Measurements from ENCODE around the gene MBTD1. TPM values are rescaled to one million over a fixed set of nuclear protein-coding genes. Genes with fewer than 3 reads are reported as not detected.
"Not testable (repeated sequence)": the region's sequence is repeated elsewhere in the genome, so short reads cannot be mapped to it uniquely, and the experiment has no call there.

The MBTD1 gene
- total RNA-seq (10 to 100 TPM; 25.0 to 44.2 TPM), polyA plus RNA-seq (ENCODE audit: insufficient read length in 2 of 2) (10 to 100 TPM; 24.7 to 26.0 TPM)
- long read RNA-seq, donor 1, full-length matches to known transcripts: 1 of 1 reads
- long read RNA-seq, donor 1, partial matches to known transcripts: 0 of 1 reads
- long read RNA-seq, donor 1, other reads (novel, unspliced or antisense): 0 of 1 reads
- long read RNA-seq, donor 2: 0 reads
- long read RNA-seq, donor 3, partial matches to known transcripts: 20 of 20 reads
- long read RNA-seq, donor 3, other reads (novel, unspliced or antisense): 0 of 20 reads
- long read RNA-seq, donor 4: 0 reads

DNA sequence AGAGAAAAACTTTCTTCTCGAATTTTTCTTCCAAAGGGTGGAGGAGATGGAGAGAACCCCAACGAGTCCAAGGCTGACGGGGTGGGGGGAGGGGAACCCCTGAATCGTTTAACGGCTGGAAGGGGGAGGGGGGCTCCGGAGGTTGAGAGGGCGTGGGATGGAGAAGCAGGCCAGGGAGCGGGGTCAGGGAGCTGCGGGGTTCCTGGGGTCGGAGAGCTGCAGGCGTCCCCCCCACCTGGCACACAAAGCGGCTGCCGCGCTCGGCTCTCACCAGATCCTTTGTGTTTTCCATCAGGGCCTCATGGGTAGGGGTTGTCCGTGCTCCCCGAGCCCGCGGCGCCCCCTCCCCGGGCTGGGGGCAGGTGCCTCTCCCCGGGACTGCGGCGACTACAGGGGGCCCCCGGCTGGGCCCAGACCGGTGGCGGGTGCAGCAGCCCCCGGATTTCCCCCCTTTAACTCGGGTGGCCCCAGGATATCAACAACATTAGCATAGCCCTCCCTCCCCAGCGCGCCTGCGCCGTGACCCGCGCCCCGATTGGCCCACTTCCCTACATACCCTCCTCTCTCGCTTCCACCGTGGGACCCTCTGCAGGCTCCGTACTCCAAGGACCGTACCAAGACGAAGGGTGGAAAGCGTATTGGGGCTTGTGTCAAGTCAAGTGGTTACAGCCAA is at the start of gene MBTD1:
MBTD1 (minus strand) TSS at position 486 of the 673 bp plus-strand sequence. CDS start 34,888 bp downstream, outside the sequence.
- Histone ChIP-seq H3K27ac (ENCODE audit: low read depth, low read length) (peak within 1 kb of the TSS; percentile 98), H3K36me3 (ENCODE audit: control insufficient read depth, insufficient read depth, low read length) (peaks cover 4% of the 10 kb centered on the region), H3K4me1 (ENCODE audit: control insufficient read depth, insufficient read depth, low read length) (peaks cover 24% of the 10 kb centered on the region), H3K27me3 (ENCODE audit: control insufficient read depth, insufficient read depth, low read length) (no peaks in the 10 kb centered on the region), H3K9me3 (ENCODE audit: control insufficient read depth, insufficient read depth, low read length) (no peaks in the 10 kb centered on the region), H3K4me3 (ENCODE audit: low read depth, low read length) (peak within 1 kb of the TSS; percentile 81)
- 0% methylated on average over 22 of the region's 42 CpGs for WGBS (ENCODE audit: insufficient coverage)
- peak in 4 of 6 donors; percentile 11 to 99 (median 98) for DNase-seq (ENCODE audit: low read depth in 4 of 6, low spot score in 6 of 6)

DNA sequence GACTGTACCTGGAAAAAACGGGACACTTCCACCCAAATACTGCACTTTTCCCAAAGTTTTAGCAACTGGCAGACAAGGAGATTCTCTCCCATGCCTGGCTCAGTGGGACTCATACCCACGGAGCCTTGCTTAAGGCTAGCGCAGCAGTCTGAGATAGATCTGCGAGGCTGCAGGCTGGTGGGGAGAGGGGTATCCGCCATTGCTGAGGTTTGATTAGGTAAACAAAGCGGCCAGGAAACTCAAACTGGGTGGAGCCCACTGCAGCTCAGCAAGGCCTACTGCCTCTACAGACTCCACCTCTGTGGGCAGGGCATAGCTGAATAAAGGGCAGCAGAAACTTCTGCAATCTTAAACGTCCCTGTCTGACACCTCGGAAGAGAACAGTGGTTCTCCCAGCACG is 45.3 kb upstream of the MBTD1 start:
- Histone ChIP-seq H3K27ac (ENCODE audit: low read depth, low read length) (no peak overlapping the region), H3K4me3 (ENCODE audit: low read depth, low read length) (no peak overlapping the region), H3K4me1 (ENCODE audit: control insufficient read depth, insufficient read depth, low read length) (no peaks in the 10 kb centered on the region), H3K36me3 (ENCODE audit: control insufficient read depth, insufficient read depth, low read length) (no peaks in the 10 kb centered on the region), H3K9me3 (ENCODE audit: control insufficient read depth, insufficient read depth, low read length) (no peaks in the 10 kb centered on the region), H3K27me3 (ENCODE audit: control insufficient read depth, insufficient read depth, low read length) (no peaks in the 10 kb centered on the region)
- 88% methylated on average over 4 of the region's 9 CpGs for WGBS (ENCODE audit: insufficient coverage)
- no peak for DNase-seq (ENCODE audit: low read depth in 4 of 6, low spot score in 6 of 6)

DNA sequence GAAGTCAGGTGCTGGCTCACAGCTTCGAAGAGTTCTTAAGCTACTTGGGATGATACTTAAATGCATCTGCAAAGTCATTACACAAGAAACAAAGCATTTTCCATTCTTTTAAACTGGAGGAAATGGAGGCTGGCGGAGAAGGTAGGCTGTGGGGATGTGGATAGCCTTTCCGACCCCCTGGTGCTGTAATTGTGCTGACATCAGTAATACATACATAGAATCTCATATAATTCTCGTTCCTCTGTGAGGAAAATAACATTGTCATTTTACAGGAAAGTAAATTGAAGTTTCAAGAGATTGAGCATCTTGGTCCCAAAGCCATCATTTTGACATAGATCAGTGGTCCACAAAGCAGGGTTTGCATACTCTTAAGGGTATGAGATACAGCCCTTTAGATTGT is 40.0 kb upstream of the MBTD1 start:
- no peaks in the 10 kb centered on the region for H3K36me3 ChIP-seq (ENCODE audit: control insufficient read depth, insufficient read depth, low read length)
- H3K4me3 ChIP-seq (ENCODE audit: low read depth, low read length): no peak overlapping the region
- no peaks in the 10 kb centered on the region for H3K27me3 ChIP-seq (ENCODE audit: control insufficient read depth, insufficient read depth, low read length)
- WGBS (ENCODE audit: insufficient coverage): no CpG with 5 or more reads among the region's 4 CpGs
- H3K27ac ChIP-seq (ENCODE audit: low read depth, low read length): no peak overlapping the region
- no peaks in the 10 kb centered on the region for H3K4me1 ChIP-seq (ENCODE audit: control insufficient read depth, insufficient read depth, low read length)
- H3K9me3 ChIP-seq (ENCODE audit: control insufficient read depth, insufficient read depth, low read length): no peaks in the 10 kb centered on the region
- DNase-seq (ENCODE audit: low read depth in 4 of 6, low spot score in 6 of 6): peak in 1 of 6 donors; percentile 19

- Histone ChIP-seq H3K9me3 (ENCODE audit: control insufficient read depth, insufficient read depth, low read length) (no peaks in the 10 kb centered on the region), H3K27me3 (ENCODE audit: control insufficient read depth, insufficient read depth, low read length) (no peaks in the 10 kb centered on the region), H3K27ac (ENCODE audit: low read depth, low read length) (no peak overlapping the region), H3K4me3 (ENCODE audit: low read depth, low read length) (no peak overlapping the region), H3K4me1 (ENCODE audit: control insufficient read depth, insufficient read depth, low read length) (no peaks in the 10 kb centered on the region), H3K36me3 (ENCODE audit: control insufficient read depth, insufficient read depth, low read length) (no peaks in the 10 kb centered on the region)
- DNase-seq (ENCODE audit: low read depth in 4 of 6, low spot score in 6 of 6): peak; percentile 64 to 94 (median 73)
- WGBS (ENCODE audit: insufficient coverage): 68% methylated on average over 3 of the region's 10 CpGs
Measured at GRCh38 chr17:51298508-51299371, 38.9 kb upstream of the MBTD1 start.

GRCh38 chr17:51294338-51294737 is 34.5 kb upstream of the MBTD1 start:
- not testable (repeated sequence) for H3K4me1 ChIP-seq (ENCODE audit: control insufficient read depth, insufficient read depth, low read length); DNase-seq (ENCODE audit: low read depth in 4 of 6, low spot score in 6 of 6); H3K9me3 ChIP-seq (ENCODE audit: control insufficient read depth, insufficient read depth, low read length); H3K4me3 ChIP-seq (ENCODE audit: low read depth, low read length); H3K27me3 ChIP-seq (ENCODE audit: control insufficient read depth, insufficient read depth, low read length); H3K36me3 ChIP-seq (ENCODE audit: control insufficient read depth, insufficient read depth, low read length); H3K27ac ChIP-seq (ENCODE audit: low read depth, low read length)
- no CpG with 5 or more reads among the region's 2 CpGs for WGBS (ENCODE audit: insufficient coverage)

GRCh38 chr17:51289696-51290111 is 29.9 kb upstream of the MBTD1 start:
- no CpG with 5 or more reads among the region's 2 CpGs for WGBS (ENCODE audit: insufficient coverage)
- no peaks in the 10 kb centered on the region for H3K4me1 ChIP-seq (ENCODE audit: control insufficient read depth, insufficient read depth, low read length)
- DNase-seq (ENCODE audit: low read depth in 4 of 6, low spot score in 6 of 6): no peak
- no peak overlapping the region for H3K27ac ChIP-seq (ENCODE audit: low read depth, low read length)
- no peaks in the 10 kb centered on the region for H3K27me3 ChIP-seq (ENCODE audit: control insufficient read depth, insufficient read depth, low read length)
- peaks cover 17% of the 10 kb centered on the region for H3K36me3 ChIP-seq (ENCODE audit: control insufficient read depth, insufficient read depth, low read length)
- H3K4me3 ChIP-seq (ENCODE audit: low read depth, low read length): no peak overlapping the region
- H3K9me3 ChIP-seq (ENCODE audit: control insufficient read depth, insufficient read depth, low read length): no peaks in the 10 kb centered on the region

DNA sequence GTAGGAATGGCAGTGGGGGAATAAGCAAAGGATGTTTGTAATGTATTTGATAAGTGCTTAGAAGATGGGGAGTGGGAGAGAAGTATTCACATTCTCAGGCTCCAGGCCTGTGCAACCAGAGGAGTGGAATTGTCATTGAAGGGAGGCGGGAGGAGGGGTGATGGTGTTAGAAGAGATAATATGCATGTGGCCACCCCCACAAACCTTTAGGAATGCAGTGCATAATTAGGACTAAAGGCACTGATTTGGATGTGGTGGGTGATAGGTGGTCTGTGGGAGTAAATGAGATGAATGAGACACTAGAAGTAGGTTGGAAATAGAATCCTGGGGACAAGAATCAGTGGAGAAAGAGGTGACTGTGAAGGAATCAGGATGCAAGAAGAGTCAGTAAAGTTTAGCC is 27.6 kb upstream of the MBTD1 start:
- DNase-seq (ENCODE audit: low read depth in 4 of 6, low spot score in 6 of 6): no peak
- no CpG with 5 or more reads among the region's 1 CpG for WGBS (ENCODE audit: insufficient coverage)
- H3K27ac ChIP-seq (ENCODE audit: low read depth, low read length): no peak overlapping the region

DNA sequence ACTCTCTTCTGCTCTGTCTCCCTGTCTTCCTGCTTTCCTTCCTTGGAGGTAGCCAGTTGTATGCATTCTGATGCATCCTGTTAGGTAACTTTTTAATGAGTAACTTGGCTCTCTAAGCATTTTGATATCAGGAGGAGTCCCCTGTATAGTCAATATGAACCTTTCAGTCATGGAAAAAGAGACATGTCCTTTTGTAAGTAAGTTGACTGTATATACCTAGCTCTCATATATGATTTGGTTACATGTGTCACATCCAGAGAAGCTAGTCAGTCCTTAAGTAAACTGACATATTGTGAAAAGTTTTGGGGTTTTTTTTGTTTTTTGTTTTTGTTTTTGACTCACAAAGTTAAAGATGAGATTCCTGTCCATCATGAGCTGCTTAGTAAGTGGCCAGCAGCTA is 19.3 kb upstream of the MBTD1 start:
- H3K36me3 ChIP-seq (ENCODE audit: control insufficient read depth, insufficient read depth, low read length): peaks cover 33% of the 10 kb centered on the region
- H3K4me1 ChIP-seq (ENCODE audit: control insufficient read depth, insufficient read depth, low read length): no peaks in the 10 kb centered on the region
- H3K27ac ChIP-seq (ENCODE audit: low read depth, low read length): no peak overlapping the region
- H3K27me3 ChIP-seq (ENCODE audit: control insufficient read depth, insufficient read depth, low read length): no peaks in the 10 kb centered on the region
- H3K9me3 ChIP-seq (ENCODE audit: control insufficient read depth, insufficient read depth, low read length): no peaks in the 10 kb centered on the region
- no peak overlapping the region for H3K4me3 ChIP-seq (ENCODE audit: low read depth, low read length)
- DNase-seq (ENCODE audit: low read depth in 4 of 6, low spot score in 6 of 6): no peak

More for the DNA sequence above, 27.6 kb upstream of the MBTD1 start:
- no peaks in the 10 kb centered on the region for H3K4me1 ChIP-seq (ENCODE audit: control insufficient read depth, insufficient read depth, low read length)
- peaks cover 24% of the 10 kb centered on the region for H3K36me3 ChIP-seq (ENCODE audit: control insufficient read depth, insufficient read depth, low read length)
- H3K9me3 ChIP-seq (ENCODE audit: control insufficient read depth, insufficient read depth, low read length): no peaks in the 10 kb centered on the region
- no peaks in the 10 kb centered on the region for H3K27me3 ChIP-seq (ENCODE audit: control insufficient read depth, insufficient read depth, low read length)
- no peak overlapping the region for H3K4me3 ChIP-seq (ENCODE audit: low read depth, low read length)

GRCh38 chr17:51275381-51275780 is 15.5 kb upstream of the MBTD1 start:
- no peaks in the 10 kb centered on the region for H3K27me3 ChIP-seq (ENCODE audit: control insufficient read depth, insufficient read depth, low read length)
- no peak overlapping the region for H3K27ac ChIP-seq (ENCODE audit: low read depth, low read length)
- no peak overlapping the region for H3K4me3 ChIP-seq (ENCODE audit: low read depth, low read length)
- peaks cover 27% of the 10 kb centered on the region for H3K36me3 ChIP-seq (ENCODE audit: control insufficient read depth, insufficient read depth, low read length)
- DNase-seq (ENCODE audit: low read depth in 4 of 6, low spot score in 6 of 6): no peak
- no CpG with 5 or more reads among the region's 1 CpG for WGBS (ENCODE audit: insufficient coverage)
- H3K4me1 ChIP-seq (ENCODE audit: control insufficient read depth, insufficient read depth, low read length): no peaks in the 10 kb centered on the region
- H3K9me3 ChIP-seq (ENCODE audit: control insufficient read depth, insufficient read depth, low read length): no peaks in the 10 kb centered on the region

Measured in spinal cord (tissue), 10 donors.